ENCODE measurements around the gene LRP1B. TPM values are rescaled to one million over a fixed set of nuclear protein-coding genes. Genes with fewer than 3 reads are reported as not detected.

Gene LRP1B
- total and polyA plus RNA-seq, 2 donors from 2014 or later: 0.69 to 1.2 TPM

- Histone ChIP-seq H3K9me3 (ENCODE audit: control insufficient read depth in 2 of 3, insufficient read depth in 1 of 3, low read length in 3 of 3) (no peaks in the 10 kb centered on the region), H3K27me3 (ENCODE audit: control insufficient read depth, insufficient read depth, low read length) (no peaks in the 10 kb centered on the region), H3K9ac (ENCODE audit: low read length in 3 of 3) (no peak overlapping the region), H3K27ac (ENCODE audit: low read depth in 2 of 2, low read length in 2 of 2) (no peak overlapping the region), H3K4me3 (ENCODE audit: low read length in 3 of 3) (no peak overlapping the region), H3K4me1 (ENCODE audit: control insufficient read depth in 2 of 3, insufficient read depth in 2 of 3, low read depth in 1 of 3, low read length in 3 of 3) (no peaks in the 10 kb centered on the region), H3K36me3 (ENCODE audit: control insufficient read depth in 2 of 3, insufficient read depth in 3 of 3, low read length in 3 of 3) (no peaks in the 10 kb centered on the region)
- intact Hi-C loops (cut with DNase I): no loop called here
- FAIRE-seq (no peak), DNase-seq (no peak)
- no peak for TF ChIP-seq CTCF (IDR thresholded peaks at IDR 0.05; ENCODE audit: borderline replicate concordance, extremely low read depth, insufficient read depth)
These were observed 1489.7 kb downstream of the LRP1B start for GRCh38 chr2:140641163-140641562.

- Histone ChIP-seq H3K4me1 (ENCODE audit: control insufficient read depth in 2 of 3, insufficient read depth in 2 of 3, low read depth in 1 of 3, low read length in 3 of 3) (no peaks in the 10 kb centered on the region), H3K4me3 (ENCODE audit: low read length in 3 of 3) (no peak overlapping the region), H3K27ac (ENCODE audit: low read depth in 2 of 2, low read length in 2 of 2) (no peak overlapping the region), H3K9ac (ENCODE audit: low read length in 3 of 3) (no peak overlapping the region), H3K27me3 (ENCODE audit: control insufficient read depth, insufficient read depth, low read length) (no peaks in the 10 kb centered on the region), H3K36me3 (ENCODE audit: control insufficient read depth in 2 of 3, insufficient read depth in 3 of 3, low read length in 3 of 3) (no peaks in the 10 kb centered on the region), H3K9me3 (ENCODE audit: control insufficient read depth in 2 of 3, insufficient read depth in 1 of 3, low read length in 3 of 3) (no peaks in the 10 kb centered on the region)
- intact Hi-C loops (cut with DNase I): no loop called here
- FAIRE-seq (no peak), DNase-seq (peak in 1 of 5 donors; percentile 9)
- no peak for TF ChIP-seq CTCF (IDR thresholded peaks at IDR 0.05; ENCODE audit: borderline replicate concordance, extremely low read depth, insufficient read depth)
These were observed 1491.2 kb downstream of the LRP1B start for GRCh38 chr2:140639628-140640027.

- FAIRE-seq (no peak), DNase-seq (no peak)
- Histone ChIP-seq H3K36me3 (ENCODE audit: control insufficient read depth in 2 of 3, insufficient read depth in 3 of 3, low read length in 3 of 3) (no peaks in the 10 kb centered on the region), H3K9ac (ENCODE audit: low read length in 3 of 3) (no peak overlapping the region), H3K4me3 (ENCODE audit: low read length in 3 of 3) (no peak overlapping the region), H3K9me3 (ENCODE audit: control insufficient read depth in 2 of 3, insufficient read depth in 1 of 3, low read length in 3 of 3) (no peaks in the 10 kb centered on the region), H3K27ac (ENCODE audit: low read depth in 2 of 2, low read length in 2 of 2) (no peak overlapping the region), H3K4me1 (ENCODE audit: control insufficient read depth in 2 of 3, insufficient read depth in 2 of 3, low read depth in 1 of 3, low read length in 3 of 3) (no peaks in the 10 kb centered on the region), H3K27me3 (ENCODE audit: control insufficient read depth, insufficient read depth, low read length) (no peaks in the 10 kb centered on the region)
- intact Hi-C loops (cut with DNase I): no loop called here
- TF ChIP-seq CTCF (IDR thresholded peaks at IDR 0.05; ENCODE audit: borderline replicate concordance, extremely low read depth, insufficient read depth): no peak
These were observed 1500.3 kb downstream of the LRP1B start for GRCh38 chr2:140630557-140630956.

- H3K9me3 ChIP-seq (ENCODE audit: control insufficient read depth in 2 of 3, insufficient read depth in 1 of 3, low read length in 3 of 3): no peaks in the 10 kb centered on the region
- DNase-seq (no peak), FAIRE-seq (no peak)
- no peak overlapping the region for H3K4me3 ChIP-seq (ENCODE audit: low read length in 3 of 3)
- H3K36me3 ChIP-seq (ENCODE audit: control insufficient read depth in 2 of 3, insufficient read depth in 3 of 3, low read length in 3 of 3): no peaks in the 10 kb centered on the region
- H3K27me3 ChIP-seq (ENCODE audit: control insufficient read depth, insufficient read depth, low read length): no peaks in the 10 kb centered on the region
- no peak overlapping the region for H3K9ac ChIP-seq (ENCODE audit: low read length in 3 of 3)
- no peak overlapping the region for H3K27ac ChIP-seq (ENCODE audit: low read depth in 2 of 2, low read length in 2 of 2)
- no peaks in the 10 kb centered on the region for H3K4me1 ChIP-seq (ENCODE audit: control insufficient read depth in 2 of 3, insufficient read depth in 2 of 3, low read depth in 1 of 3, low read length in 3 of 3)
- intact Hi-C loops (cut with DNase I): no loop called here
- no peak for TF ChIP-seq CTCF (IDR thresholded peaks at IDR 0.05; ENCODE audit: borderline replicate concordance, extremely low read depth, insufficient read depth)
These were observed 1502.9 kb downstream of the LRP1B start for GRCh38 chr2:140627885-140628284.
